GM19043 (cell line): ENCODE results near the gene EME1.

Experiments used
- ATAC-seq: cut with Tn5 transposase; IDR thresholded peaks from one replicate; pipeline ENCODE4 v1.9.1; 2021; ENCODE audit warnings: low read depth; ENCODE audit not compliant: unreplicated experiment

EME1 gene

DNA sequence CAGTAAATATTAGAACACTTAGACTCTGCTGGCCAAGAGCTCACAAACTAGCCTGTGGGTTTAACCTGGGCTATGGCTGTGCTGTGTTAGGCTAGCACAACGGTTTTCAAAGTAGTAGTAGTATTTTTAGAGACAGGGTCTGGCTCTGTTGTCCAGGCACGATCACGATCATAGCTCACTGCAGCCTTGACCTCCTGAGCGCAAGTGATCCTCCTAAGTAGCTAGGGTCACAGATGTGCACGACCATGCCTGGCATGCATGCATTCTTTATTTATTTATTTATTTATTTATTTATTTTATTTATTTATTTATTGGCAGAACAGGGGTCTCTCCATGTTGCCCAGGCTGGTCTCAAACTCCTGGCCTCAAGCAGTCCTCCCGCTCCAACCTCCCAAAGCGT lies 10.4 kb upstream of the EME1 start:
- no peak for ATAC-seq

DNA sequence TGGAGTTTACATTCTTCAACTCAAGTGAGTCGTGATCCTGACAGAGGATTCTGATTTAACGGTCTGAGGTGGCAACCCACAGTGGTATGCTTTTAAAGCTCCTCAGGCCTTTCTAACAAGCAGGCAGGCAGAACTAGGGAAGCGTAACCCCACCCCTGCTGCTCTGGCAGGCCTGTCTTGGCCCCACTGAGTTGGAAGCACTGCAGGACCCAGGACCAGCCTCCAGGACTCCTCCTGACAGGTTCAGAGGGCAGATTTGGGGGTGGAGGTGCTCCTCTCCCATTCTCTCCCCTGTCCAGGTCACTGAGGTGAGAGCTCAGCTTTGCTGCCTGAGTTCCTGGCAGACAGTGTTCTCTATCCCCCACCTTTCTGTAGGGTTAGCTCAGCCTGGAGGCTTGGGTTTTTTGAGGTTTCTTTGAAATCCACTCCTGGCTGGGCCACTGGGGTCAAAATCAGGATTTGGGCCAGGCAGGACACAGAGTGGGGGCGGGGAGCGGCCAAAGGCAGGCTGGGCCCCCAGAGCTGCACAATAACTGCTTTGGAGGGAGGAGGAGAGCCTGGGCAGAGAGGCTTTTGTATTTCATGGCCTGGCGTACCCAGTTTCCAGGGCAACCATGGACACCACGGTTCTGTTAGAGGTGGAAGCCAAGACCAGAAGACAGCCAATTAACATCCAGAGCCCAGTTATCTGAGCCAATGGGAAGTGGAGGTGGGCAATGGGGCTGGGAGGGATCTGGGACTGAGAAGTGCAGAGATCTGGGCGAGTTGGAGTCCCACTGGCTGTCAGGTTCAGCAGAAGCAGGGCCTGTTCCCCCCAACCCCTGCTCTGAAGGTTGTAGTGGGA lies 9.6 kb upstream of the EME1 start:
- no peak for ATAC-seq

DNA sequence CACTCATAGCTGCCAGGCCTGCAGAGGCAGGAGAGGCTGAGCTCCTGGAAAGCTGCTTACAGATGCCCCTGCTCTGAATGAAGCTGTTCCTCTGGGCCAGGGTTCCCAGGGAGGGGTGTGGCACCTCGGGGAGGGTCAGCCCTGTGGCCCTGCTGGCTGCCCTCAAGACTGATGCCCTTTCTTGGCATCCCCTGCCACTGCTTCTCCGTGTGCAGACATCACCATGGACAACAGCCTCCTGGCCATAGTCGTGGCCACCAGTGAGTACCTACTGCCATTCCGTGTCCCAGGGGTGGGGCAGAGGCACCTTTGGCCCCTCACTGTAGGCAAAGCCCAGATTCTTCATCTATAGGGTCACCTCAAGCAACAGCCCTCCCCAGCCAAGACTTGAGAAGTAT lies 9.0 kb upstream of the EME1 start:
- no peak for ATAC-seq

GRCh38 chr17:50364715-50365114 lies 8.3 kb upstream of the EME1 start:
- no peak for ATAC-seq

GRCh38 chr17:50365165-50365564 lies 7.9 kb upstream of the EME1 start:
- ATAC-seq: no peak

GRCh38 chr17:50365649-50366393 lies 7.2 kb upstream of the EME1 start:
- no peak for ATAC-seq

- ATAC-seq: no peak
Measured at GRCh38 chr17:50367401-50367800, 5.6 kb upstream of the EME1 start.

GRCh38 chr17:50370052-50370451 lies 3.0 kb upstream of the EME1 start:
- ATAC-seq: no peak

- no peak for ATAC-seq
Measured at GRCh38 chr17:50371526-50371925, 1.5 kb upstream of the EME1 start.

- ATAC-seq: no peak
Measured at GRCh38 chr17:50372222-50372757, 739 bp upstream of the EME1 start.

DNA sequence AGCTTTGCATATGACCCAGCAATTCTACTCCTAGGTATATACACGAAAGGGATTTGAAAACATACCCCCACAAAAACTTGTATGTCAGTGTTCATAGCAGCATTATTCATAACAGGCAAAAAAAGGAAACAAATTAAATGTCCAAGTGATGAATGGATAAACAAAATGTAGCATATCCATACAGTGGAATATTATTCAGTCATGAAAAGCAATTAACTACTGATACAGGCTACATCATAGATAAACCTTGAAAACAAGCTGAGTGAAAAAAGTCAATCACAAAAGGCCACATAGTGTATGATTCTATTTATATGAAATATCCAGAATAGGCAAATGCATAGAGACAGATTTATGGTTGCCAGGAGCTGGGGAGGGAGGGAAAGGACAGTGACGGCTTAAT lies 676 bp downstream of the EME1 start:
- ATAC-seq: no peak

GRCh38 chr17:50375858-50376538 lies 3.0 kb downstream of the EME1 start:
- no peak for ATAC-seq

GRCh38 chr17:50379351-50380132 lies 6.5 kb downstream of the EME1 start:
- no peak for ATAC-seq

GRCh38 chr17:50380369-50381259 lies 7.6 kb downstream of the EME1 start:
- ATAC-seq: no peak

- ATAC-seq: no peak
Measured at GRCh38 chr17:50381260-50381815, 8.3 kb downstream of the EME1 start.

DNA sequence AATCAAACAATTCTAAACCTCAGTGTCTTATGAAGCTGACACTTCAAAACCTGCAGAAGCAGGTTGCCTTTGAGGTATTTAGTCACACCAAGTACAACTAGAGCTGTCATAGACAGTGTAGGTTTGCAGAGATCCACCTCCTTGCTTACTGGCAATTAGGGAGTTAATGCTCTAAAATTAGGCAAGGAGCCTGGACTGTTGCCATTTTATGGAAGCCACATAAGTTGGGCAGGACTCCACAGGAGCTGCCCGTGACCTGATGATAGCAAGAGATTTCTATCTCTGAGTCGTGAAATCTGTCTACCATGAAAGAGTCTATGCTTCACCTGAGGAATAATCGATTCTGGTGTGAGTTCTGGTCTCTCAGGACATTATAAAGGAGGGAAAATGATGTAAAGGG lies 8.9 kb downstream of the EME1 start:
- no peak for ATAC-seq

DNA sequence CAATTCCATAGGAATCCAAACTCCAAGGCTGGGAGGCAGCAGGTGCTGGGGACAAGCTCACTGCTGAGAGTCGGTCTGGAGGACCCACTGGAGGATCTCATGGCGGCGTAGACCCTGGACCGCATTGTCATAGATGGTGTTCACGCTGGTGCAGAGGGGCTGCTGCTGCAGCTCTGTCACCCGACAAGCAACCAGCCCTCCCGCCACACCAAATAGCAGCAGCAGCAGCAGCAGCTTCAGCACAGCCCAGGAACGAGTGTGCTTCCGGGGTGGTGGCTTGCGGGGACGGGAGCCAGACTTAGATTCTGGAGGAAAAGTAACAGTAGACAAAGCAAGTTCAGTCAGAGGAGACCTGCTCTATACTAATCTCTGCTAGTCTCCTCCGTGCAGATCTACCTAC lies 9.9 kb downstream of the EME1 start:
- no peak for ATAC-seq

DNA sequence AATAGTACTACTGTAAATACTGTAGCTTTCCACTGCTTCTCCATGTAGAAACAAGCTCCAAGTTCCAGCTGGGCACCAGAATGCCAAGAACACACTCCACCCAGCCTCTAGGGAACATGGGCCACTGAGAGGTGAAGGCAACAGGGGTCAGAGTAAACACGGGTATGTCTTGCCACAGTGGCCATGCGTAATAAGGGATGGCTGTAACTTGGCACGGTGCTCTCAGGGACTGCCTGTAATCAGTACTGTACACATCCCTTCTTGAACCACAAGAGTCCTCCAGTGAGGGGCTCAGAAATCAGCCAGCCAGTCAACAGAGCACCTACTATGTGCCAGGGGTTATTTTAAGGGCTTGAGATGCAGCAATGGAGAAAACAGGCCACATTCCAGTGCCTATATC lies 13.5 kb downstream of the EME1 start:
- ATAC-seq: no peak

DNA sequence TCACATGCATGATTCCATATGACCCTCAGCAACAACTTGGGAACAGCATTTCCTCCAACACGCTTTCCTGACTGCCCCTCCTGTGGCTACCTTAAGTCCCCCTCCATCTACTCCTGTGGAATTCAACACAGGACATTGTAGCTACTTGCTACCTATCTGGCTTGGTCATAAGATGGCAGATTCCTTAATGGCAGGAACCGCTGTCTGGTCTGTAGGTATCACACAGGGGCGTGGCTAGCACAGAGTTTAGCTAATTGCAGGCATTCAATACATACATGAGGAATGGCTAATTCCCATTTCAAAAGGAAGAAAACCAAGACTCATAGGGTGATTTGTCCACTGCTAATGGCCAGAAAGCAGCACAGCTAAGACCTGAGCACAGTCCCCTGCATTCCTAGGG lies 15.7 kb downstream of the EME1 start:
- ATAC-seq: no peak
